OCI-LY1 (cell line): ENCODE results near the gene ZNF143.

Experiments used
- EZH2 ChIP-seq: fragments of 200-600 bp; sonication (generic), shearing (Covaris generic); IDR thresholded peaks from 2 replicates; pipeline ENCODE4 v1.8.0; 2017; ENCODE audit warnings: borderline replicate concordance, mixed run types, mild to moderate bottlenecking, antibody characterized with exemption, low read length, moderate library complexity, mixed read lengths
- TF ChIP-seq, protein P1 (sequence below): fragments of 200-600 bp; sonication (generic), shearing (Covaris generic); IDR thresholded peaks from 2 replicates; pipeline ENCODE4 v1.5.1; 2017; ENCODE audit warnings: mild to moderate bottlenecking, antibody characterized with exemption, low read length, moderate library complexity, mixed read lengths

DNA sequence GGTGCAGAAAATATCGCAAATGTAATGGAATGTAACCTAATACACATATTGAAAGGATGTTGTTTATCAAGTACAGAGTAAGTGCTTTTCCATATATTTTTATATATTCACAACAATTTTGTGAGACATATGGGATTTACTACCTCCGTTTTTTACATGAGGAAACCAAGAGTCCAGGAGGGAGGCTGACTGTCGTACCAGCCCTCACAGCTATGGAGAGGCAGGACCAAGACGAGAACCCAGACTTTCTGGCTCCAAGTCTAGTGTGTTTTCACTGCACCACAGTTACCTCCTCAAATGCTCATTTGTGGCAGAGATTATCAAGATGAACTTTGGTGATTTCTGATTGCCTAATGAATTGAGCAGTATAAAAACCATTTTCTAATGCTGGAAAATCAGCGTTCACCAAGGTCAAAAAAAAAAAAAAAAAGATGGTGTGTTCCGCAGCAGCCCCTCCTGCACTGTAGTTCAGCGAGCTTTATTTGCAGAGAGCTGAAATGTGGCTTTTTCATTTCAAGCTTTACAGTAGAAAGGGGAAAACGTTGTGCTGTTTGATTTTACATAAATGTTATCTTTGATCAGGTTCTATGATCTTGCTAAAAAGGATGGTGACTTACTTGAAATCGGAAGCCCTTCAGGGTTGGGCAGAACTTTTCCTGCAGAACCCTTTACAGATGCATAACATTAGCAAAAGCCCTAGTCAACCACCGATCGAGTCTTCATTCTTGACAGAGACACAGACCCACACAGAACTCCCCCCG lies 67.9 kb downstream of the ZNF143 start:
- TF ChIP-seq, protein P1, sequence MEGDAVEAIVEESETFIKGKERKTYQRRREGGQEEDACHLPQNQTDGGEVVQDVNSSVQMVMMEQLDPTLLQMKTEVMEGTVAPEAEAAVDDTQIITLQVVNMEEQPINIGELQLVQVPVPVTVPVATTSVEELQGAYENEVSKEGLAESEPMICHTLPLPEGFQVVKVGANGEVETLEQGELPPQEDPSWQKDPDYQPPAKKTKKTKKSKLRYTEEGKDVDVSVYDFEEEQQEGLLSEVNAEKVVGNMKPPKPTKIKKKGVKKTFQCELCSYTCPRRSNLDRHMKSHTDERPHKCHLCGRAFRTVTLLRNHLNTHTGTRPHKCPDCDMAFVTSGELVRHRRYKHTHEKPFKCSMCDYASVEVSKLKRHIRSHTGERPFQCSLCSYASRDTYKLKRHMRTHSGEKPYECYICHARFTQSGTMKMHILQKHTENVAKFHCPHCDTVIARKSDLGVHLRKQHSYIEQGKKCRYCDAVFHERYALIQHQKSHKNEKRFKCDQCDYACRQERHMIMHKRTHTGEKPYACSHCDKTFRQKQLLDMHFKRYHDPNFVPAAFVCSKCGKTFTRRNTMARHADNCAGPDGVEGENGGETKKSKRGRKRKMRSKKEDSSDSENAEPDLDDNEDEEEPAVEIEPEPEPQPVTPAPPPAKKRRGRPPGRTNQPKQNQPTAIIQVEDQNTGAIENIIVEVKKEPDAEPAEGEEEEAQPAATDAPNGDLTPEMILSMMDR, result no peak
- no peak for TF ChIP-seq EZH2
